Upper lobe of left lung (tissue), 6 donors: ENCODE results near the gene PDE8A. TPM values are rescaled to one million over a fixed set of nuclear protein-coding genes. Genes with fewer than 3 reads are reported as not detected.
"Not testable (repeated sequence)": the region's sequence is repeated elsewhere in the genome, so short reads cannot be mapped to it uniquely, and the experiment has no call there.

Experiments used
- ATAC-seq, 2 donors: fragments of 200-7000 bp; cut with Tn5 transposase; one replicate each; pipeline ENCODE4 v1.9.1; 2022; ENCODE audit warnings: mild to moderate bottlenecking in 2 of 2, moderate library complexity in 2 of 2; ENCODE audit not compliant: low FRiP score in 2 of 2
- DNase-seq, 2 donors: peaks; one replicate each; pipeline ENCODE4 v3.0.0-alpha.2; 2019 to 2020
- H3K27ac ChIP-seq, 4 donors: fragments of 200-600 bp; sonication (generic); one replicate each; pipeline ENCODE4 v1.5.1; 2016 to 2019
- H3K27me3 ChIP-seq, 4 donors: fragments of 200-600 bp; sonication (generic); one replicate each; pipeline ENCODE4 v1.5.1; 2017 to 2019
- H3K36me3 ChIP-seq, 4 donors: fragments of 200-600 bp; sonication (generic); one replicate each; pipeline ENCODE4 v1.5.1; 2016 to 2019
- H3K4me1 ChIP-seq, 4 donors: fragments of 200-600 bp; sonication (generic); one replicate each; pipeline ENCODE4 v1.5.1; 2018 to 2019
- H3K4me3 ChIP-seq, 4 donors: fragments of 200-600 bp; sonication (generic); one replicate each; pipeline ENCODE4 v1.5.1; 2017 to 2019; ENCODE audit warnings: mild to moderate bottlenecking in 2 of 4, moderate library complexity in 1 of 4
- H3K9me3 ChIP-seq, 4 donors: fragments of 200-600 bp; sonication (generic); one replicate each; pipeline ENCODE4 v1.5.1; 2018 to 2019
- CTCF ChIP-seq, 6 experiments: fragments of 450-650 bp in 4 of 6; fragments of 200-600 bp in 2 of 6; sonication (generic) in 2 of 6; IDR thresholded peaks; one replicate each; pipeline ENCODE4 v1.5.1; 2016 to 2019; ENCODE audit warnings: antibody characterized with exemption in 6 of 6
- EP300 ChIP-seq, 4 donors: sonication (generic); formaldehyde crosslinking; IDR thresholded peaks; one replicate each; pipeline ENCODE4 v1.5.1; 2017; ENCODE audit warnings: antibody characterized with exemption in 4 of 4, control low read depth in 2 of 4
- POLR2A ChIP-seq, 4 donors: fragments of 450-650 bp; IDR thresholded peaks; one replicate each; pipeline ENCODE4 v1.5.1; 2016 to 2017; ENCODE audit warnings: antibody characterized with exemption in 4 of 4, mild to moderate bottlenecking in 2 of 4
- POLR2AphosphoS5 ChIP-seq, 2 donors: sonication (generic); formaldehyde crosslinking; IDR thresholded peaks; one replicate each; pipeline ENCODE4 v1.5.1; 2017; ENCODE audit warnings: antibody characterized with exemption in 2 of 2
- WGBS, 2 donors: methylation state at CpG; one replicate each; pipeline ENCODE4 v1.1.5; 2017 to 2018; 5-methylcytosine and 5-hydroxymethylcytosine counted together
- small RNA-seq, 4 donors: library from RNA; depleted of rRNA; stranded (forward); fragments of <200 nt; gene quantifications; one replicate each; pipeline ENCODE3, GENCODE V24; 2016
- total RNA-seq, 6 donors: library from RNA; depleted of rRNA in 4 of 6; stranded (reverse); fragments of >200 nt in 4 of 6; gene quantifications; one replicate each; pipeline versions ENCODE4 v1.1.0 to v1.2.1, GENCODE V29; 2016 to 2021
- donor health status: DM: no; HTN: no; CAD: no; lungs with moderate emphysema.
- donor health status: DM: no; HTN: yes; CAD: no; lungs with severe emphysema.

The PDE8A gene
- total RNA-seq, 6 donors from 2014 or later = 36.5 to 66.0 (median 48.4) TPM

GRCh38 chr15:85179700-85180099 lies 198.0 kb downstream of the PDE8A start:
- WGBS, 2 donors = 57 to 77% methylated on average over 3 of the region's 3 CpGs
- no peak for TF ChIP-seq EP300 (IDR thresholded peaks at IDR 0.05)
- TF ChIP-seq POLR2AphosphoS5 (IDR thresholded peaks at IDR 0.05) = no peak
- TF ChIP-seq CTCF (IDR thresholded peaks at IDR 0.05) = no peak
- no peak for TF ChIP-seq POLR2A (IDR thresholded peaks at IDR 0.05)

GRCh38 chr15:85185350-85185749 lies 203.7 kb downstream of the PDE8A start:
- H3K9me3 ChIP-seq, H3K4me1 ChIP-seq, H3K27me3 ChIP-seq, DNase-seq, H3K4me3 ChIP-seq, H3K36me3 ChIP-seq, H3K27ac ChIP-seq, ATAC-seq: not testable (repeated sequence)
- WGBS, 2 donors = 83 to 96% methylated on average over 11 of the region's 11 CpGs

More at GRCh38 chr15:85179700-85180099, 198.0 kb downstream of the PDE8A start:
- DNase-seq (no peak), ATAC-seq (no peak)
- Histone ChIP-seq H3K9me3 (no peaks in the 10 kb centered on the region), H3K4me1 (no peaks in the 10 kb centered on the region), H3K27me3 (no peaks in the 10 kb centered on the region), H3K27ac (no peak overlapping the region), H3K36me3 (no peaks in the 10 kb centered on the region), H3K4me3 (no peak overlapping the region)

GRCh38 chr15:85188171-85188577 lies 206.5 kb downstream of the PDE8A start:
- H3K4me3 ChIP-seq, DNase-seq, ATAC-seq, H3K27ac ChIP-seq, H3K36me3 ChIP-seq, H3K27me3 ChIP-seq, H3K4me1 ChIP-seq, H3K9me3 ChIP-seq: not testable (repeated sequence)
- WGBS, 2 donors = 74 to 92% methylated on average over 2 to 3 of the region's 3 CpGs

Small RNA genes lying within 50 kb of the gene (small RNA-seq; reads per million reads assigned to genes)
- 0 reads per million in 4 donors for gene AC044860.2
- gene RNU6-339P = 0 reads per million in 4 donors
- 0 reads per million in 4 donors for gene RNU6-796P

Other genes starting within 250 kb of the PDE8A start
- 10 to 100 TPM; 22.5 to 35.2 (median 26.7) TPM for gene ZNF592, start 233.3 kb upstream of the PDE8A start, total RNA-seq
- 10 to 100 TPM in 5 of 6 donors, 1 to 10 TPM in 1; 7.9 to 36.4 (median 13.0) TPM for gene ALPK3, start 164.5 kb upstream of the PDE8A start, total RNA-seq
- gene SLC28A1, start 97.2 kb upstream of the PDE8A start, total RNA-seq = not detected